Fibroblast of villous mesenchyme (primary cell): ENCODE data around the gene SAFB. TPM values are rescaled to one million over a fixed set of nuclear protein-coding genes. Genes with fewer than 3 reads are reported as not detected.
"Not testable (repeated sequence)": the region's sequence is repeated elsewhere in the genome, so short reads cannot be mapped to it uniquely, and the experiment has no call there.

Experiments used
- DNase-seq: peaks from one replicate; pipeline ENCODE4 v3.0.0-alpha.2; 2010; ENCODE audit warnings: low read depth
- H3K4me3 ChIP-seq: 2 replicates; pipeline ENCODE4 v1.5.1; 2011; ENCODE audit warnings: low read depth, mild to moderate bottlenecking, low read length
- CTCF ChIP-seq: IDR thresholded peaks from 2 replicates; pipeline ENCODE4 v1.5.1; 2012; ENCODE audit warnings: low read depth, mild to moderate bottlenecking, low read length; ENCODE audit not compliant: insufficient read depth
- total RNA-seq: library from RNA; depleted of rRNA; stranded (reverse); fragments of >200 nt; gene quantifications from 2 replicates; pipeline ENCODE4 v1.2.3, GENCODE V29; 2012

The SAFB gene
- total RNA-seq, 1 donor, result 40.6 TPM

- no peak for TF ChIP-seq CTCF
- no peak for DNase-seq
- peak overlapping the region; percentile 67 for H3K4me3 ChIP-seq
Observed at GRCh38 chr19:5687360-5688198, 64.7 kb downstream of the SAFB start.

GRCh38 chr19:5688262-5688881, 65.5 kb downstream of the SAFB start:
- not testable (repeated sequence) for H3K4me3 ChIP-seq, DNase-seq

GRCh38 chr19:5690125-5690954, 67.5 kb downstream of the SAFB start, which contains the start of gene RPL36:
RPL36 (plus strand) TSS chr19:5690295; CDS start chr19:5690508, 213 bp downstream.
- peak; percentile 92 for TF ChIP-seq CTCF
- peak; percentile 96 for DNase-seq
- H3K4me3 ChIP-seq, result peak within 1 kb of the TSS; percentile 93

GRCh38 chr19:5690955-5691821, 68.3 kb downstream of the SAFB start:
- peak; percentile 48 for DNase-seq
- no peak for TF ChIP-seq CTCF

DNA sequence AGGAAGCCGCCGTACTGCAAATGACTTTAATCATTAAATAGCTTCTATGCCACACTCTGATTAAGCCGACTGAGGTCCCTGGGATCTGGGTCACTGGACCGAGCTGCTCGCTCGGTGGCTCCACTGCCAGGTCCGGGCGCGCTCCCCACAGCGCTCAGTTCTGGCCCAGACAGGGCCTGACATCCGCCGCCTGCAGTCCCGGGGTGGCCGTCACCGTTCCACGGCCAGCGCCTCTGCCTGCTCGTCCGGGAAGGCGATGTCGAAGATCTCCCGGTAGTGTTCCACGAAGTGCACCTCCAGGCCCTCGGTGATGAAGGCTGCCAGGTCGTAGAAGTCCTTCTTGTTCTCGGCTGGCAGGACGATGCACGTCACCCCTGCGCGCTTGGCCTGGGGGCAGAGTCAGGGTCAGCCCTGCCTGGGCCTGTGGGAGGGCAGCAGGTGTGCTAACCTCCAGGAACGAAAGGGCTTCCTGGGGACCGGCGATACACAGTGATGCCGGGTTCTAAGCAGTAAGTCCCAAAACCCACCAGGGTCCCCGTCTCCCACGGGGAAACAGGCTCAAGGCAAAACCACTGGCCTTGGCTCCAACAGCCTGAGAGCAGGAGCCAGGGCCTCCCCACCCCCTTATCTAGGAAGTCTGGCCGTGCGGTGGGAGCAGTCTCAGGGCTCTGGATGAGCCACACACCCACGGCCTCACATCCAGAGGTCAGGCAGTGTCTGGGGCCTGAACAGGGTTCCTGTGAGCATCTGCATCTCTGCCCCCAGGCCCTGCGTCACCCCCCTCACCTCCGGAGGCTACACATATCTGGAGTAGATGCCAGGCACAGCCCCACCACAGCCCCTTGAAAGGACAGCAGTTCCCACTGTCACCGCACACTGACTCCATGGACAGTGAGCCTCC, 69.2 kb downstream of the SAFB start:
- peak overlapping the region; percentile 93 for H3K4me3 ChIP-seq
- TF ChIP-seq CTCF, result no peak
- DNase-seq, result peak; percentile 15

More at GRCh38 chr19:5690955-5691821, 68.3 kb downstream of the SAFB start:
- H3K4me3 ChIP-seq, result peak overlapping the region; percentile 93

GRCh38 chr19:5692723-5693194, 69.9 kb downstream of the SAFB start:
- no peak for TF ChIP-seq CTCF
- DNase-seq, result no peak

More at GRCh38 chr19:5692723-5693194, 69.9 kb downstream of the SAFB start:
- H3K4me3 ChIP-seq, result no peak overlapping the region
